Neural cell (in vitro differentiated cells): Measurements from ENCODE around the gene TIRAP.

ENCODE experiments used
- CTCF ChIP-seq: fragments of 450-650 bp; IDR thresholded peaks from 2 replicates; pipeline ENCODE4 v1.5.1; 2014; ENCODE audit warnings: antibody characterized with exemption, mild to moderate bottlenecking, moderate library complexity; ENCODE audit not compliant: poor library complexity, severe bottlenecking
- EZH2 ChIP-seq: fragments of 200-600, 300-800 bp; shearing (Covaris generic), sonication (generic); IDR thresholded peaks from 2 replicates; pipeline ENCODE4 v1.6.1; 2014; ENCODE audit warnings: antibody characterized with exemption, low read length, borderline replicate concordance, mild to moderate bottlenecking; ENCODE audit not compliant: insufficient read depth, poor library complexity, severe bottlenecking
- SMC3 ChIP-seq: fragments of 450-650 bp; conservative IDR thresholded peaks from 2 replicates; pipeline ENCODE4 v1.6.1; 2014; ENCODE audit warnings: antibody characterized with exemption, mild to moderate bottlenecking, moderate library complexity; ENCODE audit not compliant: poor library complexity

- TF ChIP-seq EZH2 (no peak), SMC3 (no peak), CTCF (no peak)
Measured at GRCh38 chr11:126339073-126339862, 56.4 kb downstream of the TIRAP start.
